ENCODE data around the gene USP24. TPM values are rescaled to one million over a fixed set of nuclear protein-coding genes. Genes with fewer than 3 reads are reported as not detected.
"Not testable (repeated sequence)": the region's sequence is repeated elsewhere in the genome, so short reads cannot be mapped to it uniquely, and the experiment has no call there.

The USP24 gene
- total RNA-seq, 6 experiments from 2014 or later = 19.9 to 28.0 (median 21.9) TPM

DNA sequence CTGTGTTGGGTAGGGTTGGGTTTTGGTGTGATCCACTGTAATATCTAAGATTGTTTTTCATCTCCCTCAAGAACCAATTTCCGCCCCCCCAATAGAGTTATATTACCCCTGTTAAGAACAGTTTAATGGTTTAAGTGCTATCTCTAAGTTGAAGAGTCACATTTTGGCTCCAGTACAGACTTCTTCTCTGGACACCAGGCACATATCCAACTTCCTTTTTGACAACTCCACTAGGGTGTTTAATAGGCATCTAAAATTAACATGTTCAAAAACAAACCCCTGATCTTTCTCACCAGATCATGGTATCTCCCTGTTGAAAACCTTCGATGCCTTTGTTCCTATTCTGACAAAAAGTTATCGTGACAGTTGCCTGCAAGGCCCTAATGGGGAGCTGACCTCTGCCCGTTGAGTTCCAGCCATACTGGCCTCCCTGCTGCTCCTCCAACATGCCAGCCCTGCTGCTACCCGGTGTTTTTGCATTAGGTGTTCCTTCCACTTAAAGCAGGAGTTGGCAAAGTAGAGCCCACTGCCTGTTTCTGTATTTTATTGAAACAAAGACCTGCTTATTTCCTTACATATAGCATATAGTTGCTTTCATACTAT lies 18.6 kb downstream of the USP24 start:
- Histone ChIP-seq H3K4me1 (peaks cover 0 to 2% (median 0%) of the 10 kb centered on the region in 4 donors), H3K27me3 (no peaks in the 10 kb centered on the region), H3K4me3 (no peak overlapping the region), H3K36me3 (no peaks in the 10 kb centered on the region), H3K9me3 (no peaks in the 10 kb centered on the region), H3K27ac (no peak overlapping the region)
- no peak for TF ChIP-seq POLR2A (IDR thresholded peaks at IDR 0.05)
- TF ChIP-seq, protein P1, sequence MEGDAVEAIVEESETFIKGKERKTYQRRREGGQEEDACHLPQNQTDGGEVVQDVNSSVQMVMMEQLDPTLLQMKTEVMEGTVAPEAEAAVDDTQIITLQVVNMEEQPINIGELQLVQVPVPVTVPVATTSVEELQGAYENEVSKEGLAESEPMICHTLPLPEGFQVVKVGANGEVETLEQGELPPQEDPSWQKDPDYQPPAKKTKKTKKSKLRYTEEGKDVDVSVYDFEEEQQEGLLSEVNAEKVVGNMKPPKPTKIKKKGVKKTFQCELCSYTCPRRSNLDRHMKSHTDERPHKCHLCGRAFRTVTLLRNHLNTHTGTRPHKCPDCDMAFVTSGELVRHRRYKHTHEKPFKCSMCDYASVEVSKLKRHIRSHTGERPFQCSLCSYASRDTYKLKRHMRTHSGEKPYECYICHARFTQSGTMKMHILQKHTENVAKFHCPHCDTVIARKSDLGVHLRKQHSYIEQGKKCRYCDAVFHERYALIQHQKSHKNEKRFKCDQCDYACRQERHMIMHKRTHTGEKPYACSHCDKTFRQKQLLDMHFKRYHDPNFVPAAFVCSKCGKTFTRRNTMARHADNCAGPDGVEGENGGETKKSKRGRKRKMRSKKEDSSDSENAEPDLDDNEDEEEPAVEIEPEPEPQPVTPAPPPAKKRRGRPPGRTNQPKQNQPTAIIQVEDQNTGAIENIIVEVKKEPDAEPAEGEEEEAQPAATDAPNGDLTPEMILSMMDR (IDR thresholded peaks at IDR 0.05) = no peak
- intact Hi-C loops (cut with DNase I) = no loop called here
- DNase-seq (no peak), ATAC-seq (peak in 3 of 4 donors; percentile 30 to 52 (median 32))
- 89% methylated on average over 5 of the region's 5 CpGs for WGBS (ENCODE audit: insufficient coverage, low coverage, low lambda C conversion rate, missing lambda C conversion rate)

DNA sequence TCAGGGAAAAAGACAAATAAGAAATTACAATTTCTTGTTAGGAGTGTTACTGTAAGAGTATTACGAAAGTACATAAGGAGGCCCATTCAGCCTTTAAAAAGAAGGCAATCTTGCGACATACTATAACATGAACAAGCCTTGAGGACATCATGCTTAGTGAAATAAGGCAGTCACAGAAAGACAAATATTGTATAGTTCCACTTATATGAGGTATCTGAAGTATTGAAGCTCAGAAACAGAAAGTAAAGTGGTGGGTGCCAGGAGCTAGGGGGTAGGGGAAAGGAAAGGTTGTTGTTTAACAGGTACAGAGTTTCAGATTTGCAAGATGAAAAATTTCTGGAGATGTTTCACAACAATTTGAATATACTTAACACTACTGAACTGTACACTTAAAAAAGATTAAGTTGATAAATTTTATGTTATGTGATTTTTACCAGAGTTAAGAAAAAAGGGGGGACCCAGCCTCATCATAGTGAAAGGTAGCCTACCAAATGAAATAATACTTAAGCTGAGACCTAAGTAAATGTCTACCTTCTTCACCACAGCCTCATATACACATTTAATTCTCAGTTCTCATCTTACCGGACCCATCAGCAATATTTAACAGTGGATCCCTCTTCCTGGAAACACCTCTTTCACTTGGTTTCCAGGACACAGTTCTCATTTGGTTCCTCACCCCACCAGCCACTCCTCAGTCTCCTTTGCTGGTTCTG lies 19.5 kb downstream of the USP24 start:
- H3K4me1 ChIP-seq = peaks cover 0 to 3% (median 0%) of the 10 kb centered on the region in 4 donors
- H3K27ac ChIP-seq = no peak overlapping the region
- intact Hi-C loops (cut with DNase I) = no loop called here
- no peaks in the 10 kb centered on the region for H3K27me3 ChIP-seq
- no peak for DNase-seq
- TF ChIP-seq, protein P1 (IDR thresholded peaks at IDR 0.05) = no peak
- TF ChIP-seq POLR2A (IDR thresholded peaks at IDR 0.05) = no peak
- no peaks in the 10 kb centered on the region for H3K9me3 ChIP-seq
- H3K4me3 ChIP-seq = no peak overlapping the region
- no peak for ATAC-seq
- H3K36me3 ChIP-seq = no peaks in the 10 kb centered on the region
- WGBS (ENCODE audit: insufficient coverage, low coverage, low lambda C conversion rate, missing lambda C conversion rate) = 71% methylated on average over 3 of the region's 3 CpGs

DNA sequence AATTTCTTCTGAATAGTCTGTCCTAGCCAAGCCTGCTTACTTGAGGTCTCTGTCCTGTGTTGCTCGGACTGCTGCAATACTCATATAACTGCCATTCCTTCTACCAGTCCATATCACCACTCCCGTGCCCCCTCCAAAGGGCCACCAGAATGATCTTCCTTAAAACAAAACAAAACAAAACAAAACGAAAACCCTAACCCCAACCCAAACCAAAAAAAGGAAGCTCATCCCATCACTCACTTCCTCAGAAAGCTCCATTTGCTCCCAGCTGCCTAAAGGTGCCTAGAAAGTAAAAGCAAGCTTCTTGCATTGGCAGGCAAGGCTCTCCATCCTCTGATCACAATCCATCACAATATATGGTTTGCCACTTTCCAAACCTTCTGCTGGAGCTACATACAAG lies 20.3 kb downstream of the USP24 start:
- intact Hi-C loops (cut with DNase I) = no loop called here
- WGBS (ENCODE audit: insufficient coverage, low coverage, low lambda C conversion rate, missing lambda C conversion rate) = 73% methylated on average over 3 of the region's 3 CpGs
- TF ChIP-seq, protein P1 (IDR thresholded peaks at IDR 0.05) = no peak
- no peaks in the 10 kb centered on the region for H3K27me3 ChIP-seq
- DNase-seq (no peak), ATAC-seq (peak in 1 of 4 donors; percentile 36)
- H3K4me1 ChIP-seq = peaks cover 0 to 3% (median 0%) of the 10 kb centered on the region in 4 donors
- H3K27ac ChIP-seq = no peak overlapping the region
- H3K9me3 ChIP-seq = no peaks in the 10 kb centered on the region
- H3K36me3 ChIP-seq = no peaks in the 10 kb centered on the region
- H3K4me3 ChIP-seq = no peak overlapping the region

DNA sequence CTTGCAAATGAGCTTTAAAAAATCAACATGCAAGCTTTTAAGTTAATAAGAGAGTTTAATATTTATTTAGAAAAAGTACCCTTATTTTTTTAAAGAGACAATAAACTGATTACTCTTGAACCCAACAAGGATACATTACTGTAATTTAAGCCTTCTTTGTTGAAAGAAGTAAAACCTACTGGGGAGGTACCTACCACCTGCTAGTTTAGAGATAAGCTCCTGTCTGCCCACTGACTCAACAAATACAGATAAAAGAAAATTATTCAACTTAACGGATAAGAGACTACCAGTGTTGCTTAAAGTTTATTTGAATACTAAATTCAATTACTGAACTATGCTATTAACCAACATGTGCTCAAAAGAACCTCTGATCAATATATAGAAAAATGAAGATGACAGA lies 23.1 kb downstream of the USP24 start:
- peaks cover 0 to 3% (median 0%) of the 10 kb centered on the region in 4 donors for H3K4me1 ChIP-seq
- DNase-seq (no peak), ATAC-seq (no peak)
- H3K36me3 ChIP-seq = no peaks in the 10 kb centered on the region
- H3K27ac ChIP-seq = no peak overlapping the region
- intact Hi-C loops (cut with DNase I) = no loop called here
- H3K27me3 ChIP-seq = no peaks in the 10 kb centered on the region
- 50% methylated on average over 1 of the region's 1 CpG for WGBS (ENCODE audit: insufficient coverage, low coverage, low lambda C conversion rate, missing lambda C conversion rate)
- H3K9me3 ChIP-seq = no peaks in the 10 kb centered on the region
- TF ChIP-seq POLR2A (IDR thresholded peaks at IDR 0.05) = no peak
- TF ChIP-seq, protein P1 (IDR thresholded peaks at IDR 0.05) = no peak
- H3K4me3 ChIP-seq = no peak overlapping the region

DNA sequence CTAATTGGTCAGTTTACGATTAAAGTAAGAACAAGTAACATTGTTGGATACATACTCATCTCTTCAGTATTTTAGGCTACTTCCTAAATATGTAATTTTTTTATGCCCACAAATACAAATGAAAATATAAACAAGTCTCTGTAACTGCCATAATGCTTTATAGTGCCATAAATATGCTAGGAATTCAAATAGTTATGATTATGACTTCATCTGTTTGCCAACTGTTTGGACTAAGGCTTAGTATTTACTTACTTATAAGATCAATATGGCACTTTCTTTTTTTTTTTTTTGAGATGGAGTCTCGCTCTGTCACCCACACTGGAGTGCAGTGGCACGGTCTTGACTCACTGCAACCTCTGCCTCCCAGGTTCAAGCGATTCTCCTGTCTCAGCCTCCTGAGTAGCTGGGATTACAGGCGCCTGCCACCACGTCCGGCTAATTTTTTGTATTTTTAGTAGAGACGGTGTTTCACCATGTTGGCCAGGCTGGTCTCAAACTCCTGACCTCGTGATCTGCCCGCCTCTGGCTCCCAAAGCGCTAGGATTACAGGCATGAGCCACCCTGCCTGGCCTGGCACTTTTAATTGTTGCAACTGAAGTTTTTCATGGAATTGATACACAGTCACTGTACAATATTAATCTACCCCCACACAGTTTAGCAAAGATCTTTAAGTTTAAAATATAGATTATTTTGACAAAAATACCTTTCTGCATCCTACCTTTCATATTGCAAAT lies 23.8 kb downstream of the USP24 start:
- H3K4me3 ChIP-seq; intact Hi-C loops (cut with DNase I); ATAC-seq; H3K27me3 ChIP-seq; H3K4me1 ChIP-seq; H3K36me3 ChIP-seq; H3K27ac ChIP-seq; DNase-seq; H3K9me3 ChIP-seq: not testable (repeated sequence)
- WGBS (ENCODE audit: insufficient coverage, low coverage, low lambda C conversion rate, missing lambda C conversion rate) = 79% methylated on average over 8 of the region's 11 CpGs
